Mucosa of descending colon (tissue), 3 donors: ENCODE measurements around the gene TRIM69. TPM values are rescaled to one million over a fixed set of nuclear protein-coding genes. Genes with fewer than 3 reads are reported as not detected.
"Not testable (repeated sequence)": the region's sequence is repeated elsewhere in the genome, so short reads cannot be mapped to it uniquely, and the experiment has no call there.

Source experiments
- ATAC-seq: fragments of 200-7000 bp; cut with Tn5 transposase; one replicate; pipeline ENCODE4 v1.9.1; 2020; ENCODE audit warnings: mild to moderate bottlenecking, moderate library complexity
- DNase-seq, 3 donors: peaks; one replicate each; pipeline ENCODE4 v3.0.0-alpha.2; 2020
- H3K36me3 ChIP-seq: fragments of 200-600 bp; one replicate; pipeline ENCODE4 v1.8.0; 2021; ENCODE audit warnings: low read depth, mild to moderate bottlenecking
- H3K4me1 ChIP-seq: fragments of 200-600 bp; one replicate; pipeline ENCODE4 v1.8.0; 2021; ENCODE audit warnings: low read depth, mild to moderate bottlenecking
- H3K4me3 ChIP-seq: fragments of 200-600 bp; one replicate; pipeline ENCODE4 v1.8.0; 2021; ENCODE audit warnings: mild to moderate bottlenecking
- H3K9me3 ChIP-seq: fragments of 200-600 bp; one replicate; pipeline ENCODE4 v1.8.0; 2021; ENCODE audit warnings: mild to moderate bottlenecking
- CTCF ChIP-seq: fragments of 200-600 bp; IDR thresholded peaks from one replicate; pipeline ENCODE4 v1.8.0; 2022; ENCODE audit warnings: antibody characterized with exemption, mild to moderate bottlenecking
- intact Hi-C, 2 donors: fragments of 100-400 bp; cut with DNase I in 1 of 2; cut with micrococcal nuclease in 1 of 2; formaldehyde crosslinking; loops; one replicate each; pipeline versions ENCODE4 v1.11.0 to v1.11.1; 2022; cut with DNase I, micrococcal nuclease
- total RNA-seq, 3 donors: library from RNA; stranded (reverse); fragmentation: NEBNext Ultra II Directional in 2 of 3; extraction: Animal tissue kit (Norgen Biotek cat#: 25700) in 2 of 3; gene quantifications; one replicate each; pipeline versions ENCODE4 v1.2.1 to v1.2.4, GENCODE V29; 2021 to 2023
- donor health status: DM: no; HTN: no; CAD: no; lungs with moderate emphysema.
- donor health status: DM: no; HTN: no; CAD: no.
- donor health status: DM: no; HTN: yes; CAD: no.

The TRIM69 gene
- total RNA-seq, 3 donors from 2014 or later: 20.8 to 41.9 (median 21.5) TPM

GRCh38 chr15:44779761-44780160, 43.4 kb downstream of the TRIM69 start:
- no peak for ATAC-seq
- TF ChIP-seq CTCF: no peak
- Histone ChIP-seq H3K36me3 (no peaks in the 10 kb centered on the region), H3K9me3 (no peaks in the 10 kb centered on the region), H3K4me3 (no peak overlapping the region), H3K4me1 (peaks cover 6% of the 10 kb centered on the region)
- intact Hi-C loops: no loop called here
- DNase-seq: no peak

GRCh38 chr15:44780608-44781007, 44.3 kb downstream of the TRIM69 start:
- peaks cover 6% of the 10 kb centered on the region for H3K4me1 ChIP-seq
- no peak for TF ChIP-seq CTCF
- no peak for ATAC-seq

GRCh38 chr15:44781128-44781810, 44.9 kb downstream of the TRIM69 start:
- no peaks in the 10 kb centered on the region for H3K36me3 ChIP-seq
- no peak for TF ChIP-seq CTCF
- peaks cover 6% of the 10 kb centered on the region for H3K4me1 ChIP-seq
- DNase-seq (no peak), ATAC-seq (no peak)
- no peaks in the 10 kb centered on the region for H3K9me3 ChIP-seq
- H3K4me3 ChIP-seq: no peak overlapping the region
- intact Hi-C loops: no loop called here

More at GRCh38 chr15:44780608-44781007, 44.3 kb downstream of the TRIM69 start:
- intact Hi-C loops: no loop called here
- Histone ChIP-seq H3K4me3 (no peak overlapping the region), H3K9me3 (no peaks in the 10 kb centered on the region), H3K36me3 (no peaks in the 10 kb centered on the region)
- no peak for DNase-seq

GRCh38 chr15:44782516-44782915, 46.2 kb downstream of the TRIM69 start:
- no peaks in the 10 kb centered on the region for H3K9me3 ChIP-seq
- intact Hi-C loops: no loop called here
- ATAC-seq: no peak
- TF ChIP-seq CTCF: no peak
- peaks cover 6% of the 10 kb centered on the region for H3K4me1 ChIP-seq
- no peak for DNase-seq
- H3K36me3 ChIP-seq: no peaks in the 10 kb centered on the region
- H3K4me3 ChIP-seq: no peak overlapping the region

GRCh38 chr15:44784918-44785274, 48.6 kb downstream of the TRIM69 start:
- intact Hi-C loops, H3K36me3 ChIP-seq, H3K4me1 ChIP-seq, H3K9me3 ChIP-seq, ATAC-seq, DNase-seq, H3K4me3 ChIP-seq: not testable (repeated sequence)

- Histone ChIP-seq H3K36me3 (no peaks in the 10 kb centered on the region), H3K9me3 (no peaks in the 10 kb centered on the region), H3K4me1 (peaks cover 4% of the 10 kb centered on the region), H3K4me3 (no peak overlapping the region)
- ATAC-seq (no peak), DNase-seq (no peak)
- intact Hi-C loops: no loop called here
- no peak for TF ChIP-seq CTCF
Measured at GRCh38 chr15:44788748-44789147, 52.4 kb downstream of the TRIM69 start.
